Measurements from ENCODE around the gene EEIG1. TPM values are rescaled to one million over a fixed set of nuclear protein-coding genes. Genes with fewer than 3 reads are reported as not detected.

EEIG1 gene
- total RNA-seq, 4 donors from 2014 or later: 7.0 to 22.0 (median 16.3) TPM

DNA sequence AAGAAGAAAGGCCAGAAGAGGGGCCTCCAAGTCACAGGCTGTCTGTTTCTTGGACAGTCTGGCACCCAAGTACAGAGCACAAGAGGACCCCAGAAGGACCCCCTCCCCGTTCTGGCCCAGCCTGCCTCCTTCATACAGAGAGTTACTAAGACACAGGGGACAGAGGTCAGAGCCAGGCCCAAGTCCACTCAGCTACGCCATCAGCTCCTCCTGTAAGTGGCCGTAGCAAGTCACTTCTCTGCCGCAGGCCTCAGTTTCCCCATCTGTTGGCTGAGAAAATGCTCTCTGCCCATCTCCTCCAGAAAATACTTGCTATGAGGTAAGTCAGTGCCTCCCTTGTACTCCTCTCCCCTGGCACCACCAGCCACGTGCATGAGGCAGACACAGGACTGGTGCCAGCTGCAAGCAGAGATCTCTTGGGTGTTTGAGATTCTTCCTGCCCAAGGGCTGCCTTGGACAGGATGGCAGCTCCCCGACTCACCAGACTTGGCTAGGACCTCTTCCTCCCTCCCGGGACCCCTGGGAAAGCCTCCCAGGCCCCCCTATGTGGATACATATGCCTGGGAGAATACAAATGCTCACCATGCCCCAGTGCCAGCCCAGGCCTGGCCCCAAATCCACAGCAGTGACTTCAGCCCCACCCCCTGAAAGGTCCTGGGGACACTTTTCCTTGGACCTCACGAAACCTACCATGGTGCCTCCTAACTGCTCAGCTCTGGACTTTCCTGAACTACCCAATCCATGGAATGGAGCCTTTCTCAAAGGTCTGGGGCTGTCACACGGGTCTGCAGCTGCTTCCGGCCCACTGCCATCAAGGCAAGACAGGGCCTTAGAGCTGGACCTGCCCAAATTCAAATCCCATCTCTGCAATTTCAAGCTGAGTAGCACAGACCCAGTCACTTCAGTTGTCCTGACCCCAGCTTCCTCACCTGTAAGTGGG, 5.1 kb downstream of the EEIG1 start:
- TF ChIP-seq POLR2AphosphoS5 (IDR thresholded peaks at IDR 0.05) (no peak), POLR2A (IDR thresholded peaks at IDR 0.05) (no peak), EP300 (IDR thresholded peaks at IDR 0.05) (no peak)
- TF ChIP-seq, protein P1, sequence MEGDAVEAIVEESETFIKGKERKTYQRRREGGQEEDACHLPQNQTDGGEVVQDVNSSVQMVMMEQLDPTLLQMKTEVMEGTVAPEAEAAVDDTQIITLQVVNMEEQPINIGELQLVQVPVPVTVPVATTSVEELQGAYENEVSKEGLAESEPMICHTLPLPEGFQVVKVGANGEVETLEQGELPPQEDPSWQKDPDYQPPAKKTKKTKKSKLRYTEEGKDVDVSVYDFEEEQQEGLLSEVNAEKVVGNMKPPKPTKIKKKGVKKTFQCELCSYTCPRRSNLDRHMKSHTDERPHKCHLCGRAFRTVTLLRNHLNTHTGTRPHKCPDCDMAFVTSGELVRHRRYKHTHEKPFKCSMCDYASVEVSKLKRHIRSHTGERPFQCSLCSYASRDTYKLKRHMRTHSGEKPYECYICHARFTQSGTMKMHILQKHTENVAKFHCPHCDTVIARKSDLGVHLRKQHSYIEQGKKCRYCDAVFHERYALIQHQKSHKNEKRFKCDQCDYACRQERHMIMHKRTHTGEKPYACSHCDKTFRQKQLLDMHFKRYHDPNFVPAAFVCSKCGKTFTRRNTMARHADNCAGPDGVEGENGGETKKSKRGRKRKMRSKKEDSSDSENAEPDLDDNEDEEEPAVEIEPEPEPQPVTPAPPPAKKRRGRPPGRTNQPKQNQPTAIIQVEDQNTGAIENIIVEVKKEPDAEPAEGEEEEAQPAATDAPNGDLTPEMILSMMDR (IDR thresholded peaks at IDR 0.05): no peak
- Histone ChIP-seq H3K4me3 (peak overlapping the region in 1 of 2 donors; percentile 4), H3K4me1 (peaks cover 21 to 95% (median 90%) of the 10 kb centered on the region in 3 donors), H3K36me3 (no peaks in the 10 kb centered on the region), H3K27ac (peak overlapping the region in 3 of 4 donors; percentile 89 to 92 (median 92)), H3K27me3 (no peaks in the 10 kb centered on the region), H3K9me3 (no peaks in the 10 kb centered on the region)
- ATAC-seq: no peak
- whole genome bisulfite sequencing, 2 donors (ENCODE audit: low coverage in 1 of 2): 51% methylated on average over 3 of the region's 10 CpGs; no CpG with 5 or more reads in 1 of the 2 donors

DNA sequence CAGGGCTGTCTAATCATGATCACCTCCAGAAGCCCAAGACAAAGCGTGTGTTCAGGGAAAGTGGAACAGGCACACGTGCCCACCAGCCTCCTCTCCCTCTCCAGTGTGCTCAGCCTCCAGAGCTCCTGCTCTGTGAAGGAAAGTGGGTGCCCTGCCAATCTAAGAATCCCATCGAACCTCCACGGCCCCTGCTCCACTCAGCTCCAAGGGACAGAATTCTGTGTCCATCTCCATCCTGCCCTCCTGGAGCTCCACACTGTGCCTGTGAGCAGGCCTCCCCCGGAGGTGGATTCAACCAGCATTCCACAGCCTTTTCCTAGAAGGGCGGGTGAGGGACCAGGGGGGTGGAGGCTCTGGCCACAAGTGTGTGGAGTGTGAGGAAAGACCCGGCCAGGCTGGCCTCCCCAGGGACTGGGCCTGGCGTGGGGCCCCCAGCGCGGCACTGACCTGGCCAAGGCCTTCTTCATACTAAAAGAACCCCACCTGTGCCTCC, 6.0 kb downstream of the EEIG1 start:
- H3K4me3 ChIP-seq: peak overlapping the region in 1 of 2 donors; percentile 4
- peak; percentile 76 for ATAC-seq
- no peaks in the 10 kb centered on the region for H3K9me3 ChIP-seq
- no peaks in the 10 kb centered on the region for H3K27me3 ChIP-seq
- H3K27ac ChIP-seq: peak overlapping the region in 3 of 4 donors; percentile 89 to 92 (median 92)
- WGBS, 2 donors (ENCODE audit: low coverage in 1 of 2): 18% methylated on average over 2 of the region's 10 CpGs; no CpG with 5 or more reads in 1 of the 2 donors
- H3K4me1 ChIP-seq: peaks cover 22 to 100% (median 99%) of the 10 kb centered on the region in 3 donors
- TF ChIP-seq POLR2AphosphoS5 (IDR thresholded peaks at IDR 0.05) (peak; percentile 29), POLR2A (IDR thresholded peaks at IDR 0.05) (no peak)
- TF ChIP-seq, protein P1 (IDR thresholded peaks at IDR 0.05): no peak
- H3K36me3 ChIP-seq: no peaks in the 10 kb centered on the region

DNA sequence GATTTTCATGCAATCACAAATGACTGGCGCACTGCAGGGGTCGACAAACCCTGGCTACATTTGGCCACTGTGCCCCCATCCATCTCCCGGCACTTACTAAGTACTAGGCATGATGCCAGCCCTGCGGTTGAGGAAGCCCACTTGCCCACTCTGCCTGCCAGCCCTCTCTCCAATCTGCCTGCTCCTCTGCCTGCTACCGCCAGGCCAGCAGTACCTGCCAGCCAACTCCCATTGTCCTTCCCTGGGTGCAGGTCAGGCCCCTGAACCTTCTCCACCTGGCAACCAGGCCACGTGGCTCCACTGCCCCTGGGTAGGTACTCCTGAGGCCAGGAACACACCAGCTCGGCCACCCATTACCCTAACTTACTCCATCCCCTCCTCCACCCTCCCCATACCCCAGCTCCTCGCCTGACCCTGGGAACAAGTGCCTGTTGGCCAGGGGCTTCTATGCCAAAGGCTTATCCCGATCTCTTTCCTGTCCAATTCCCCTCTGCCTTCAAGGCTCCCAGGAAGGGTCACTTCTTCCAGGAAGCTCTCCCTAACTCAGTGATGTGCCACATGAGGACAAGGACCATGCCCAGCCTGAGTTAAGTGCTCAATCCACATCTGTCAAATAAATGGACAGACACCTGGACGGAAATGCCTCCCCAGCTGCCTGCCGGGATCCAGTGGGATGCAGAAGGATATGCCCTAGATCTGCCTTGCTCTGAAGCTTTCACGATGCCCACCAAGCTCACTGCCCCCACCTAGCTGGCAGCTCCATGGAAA, 6.6 kb downstream of the EEIG1 start:
- Histone ChIP-seq H3K4me3 (peak overlapping the region in 1 of 2 donors; percentile 4), H3K27me3 (no peaks in the 10 kb centered on the region), H3K27ac (peak overlapping the region; percentile 15 to 92 (median 90)), H3K36me3 (no peaks in the 10 kb centered on the region), H3K4me1 (peaks cover 27 to 100% (median 99%) of the 10 kb centered on the region in 3 donors), H3K9me3 (no peaks in the 10 kb centered on the region)
- TF ChIP-seq, protein P1 (IDR thresholded peaks at IDR 0.05): no peak
- TF ChIP-seq POLR2A (IDR thresholded peaks at IDR 0.05) (no peak), EP300 (IDR thresholded peaks at IDR 0.05) (no peak), POLR2AphosphoS5 (IDR thresholded peaks at IDR 0.05) (no peak)
- no peak for ATAC-seq
- 49 to 60% methylated on average over 4 to 6 of the region's 12 CpGs for WGBS, 2 donors (ENCODE audit: low coverage in 1 of 2)

DNA sequence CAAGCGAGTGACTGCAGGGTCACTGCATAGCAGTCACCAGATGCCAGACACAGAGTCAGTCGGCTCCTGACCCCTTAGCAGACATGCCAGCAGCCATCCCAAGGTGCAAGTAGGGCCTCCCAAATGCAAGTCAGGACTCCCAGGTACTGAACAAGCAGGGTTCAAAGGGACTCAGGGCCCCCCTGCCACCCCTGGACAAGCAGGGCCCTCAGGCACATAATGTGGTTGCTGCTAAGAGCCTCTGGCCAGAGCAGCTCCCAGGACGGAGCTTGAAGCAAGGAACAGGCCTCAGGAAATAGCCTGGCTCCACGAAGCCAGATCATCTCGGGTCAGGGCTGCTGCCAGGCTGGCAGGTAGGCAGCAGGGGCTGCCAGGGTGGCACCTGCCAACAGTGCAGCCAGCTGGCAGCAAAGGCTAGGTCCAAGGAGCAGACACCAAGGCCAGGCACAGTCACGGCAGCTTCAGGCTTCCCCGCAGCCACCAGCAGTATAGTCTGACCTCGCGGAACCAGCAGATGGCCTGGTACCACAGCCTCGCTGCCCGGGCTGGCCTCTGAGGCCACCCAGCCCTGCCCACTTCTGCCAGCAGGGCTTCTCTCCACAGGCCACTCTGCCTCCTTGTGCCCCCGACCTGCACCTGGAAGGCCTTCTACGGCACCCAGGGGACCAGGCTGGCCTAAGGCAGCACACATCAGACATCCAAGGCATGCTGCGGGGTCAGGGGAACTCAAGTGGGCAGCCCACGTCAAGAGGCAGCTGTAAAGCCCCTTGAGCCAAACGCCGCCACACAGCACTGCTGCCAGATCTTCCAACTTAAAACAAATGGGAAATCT, 7.4 kb downstream of the EEIG1 start:
- Histone ChIP-seq H3K27ac (peak overlapping the region; percentile 15 to 92 (median 90)), H3K9me3 (no peaks in the 10 kb centered on the region), H3K4me1 (peaks cover 28 to 100% (median 99%) of the 10 kb centered on the region in 3 donors), H3K27me3 (no peaks in the 10 kb centered on the region), H3K36me3 (no peaks in the 10 kb centered on the region), H3K4me3 (no peak overlapping the region)
- TF ChIP-seq, protein P1 (IDR thresholded peaks at IDR 0.05): peak in 1 of 4 experiments; percentile 5
- no peak for TF ChIP-seq POLR2AphosphoS5 (IDR thresholded peaks at IDR 0.05)
- no peak for ATAC-seq
- 60% methylated on average over 5 of the region's 17 CpGs; no CpG with 5 or more reads in 1 of the 2 donors for WGBS, 2 donors (ENCODE audit: low coverage in 1 of 2)
